PC-9 (cell line): ENCODE results near the gene ZNF263. TPM values are rescaled to one million over a fixed set of nuclear protein-coding genes. Genes with fewer than 3 reads are reported as not detected.

Experiments used
- BruUV-seq: library from RNA; stranded (reverse); fragments of 400-500 nt; replicated peaks from 2 replicates; lab custom pipeline; 2021; lab: Mats Ljungman, UMichigan
- CTCF ChIA-PET: fragments of 300-600 bp; sonication (Branson Sonifier 250); formaldehyde crosslinking; loops from one replicate; lab custom pipeline; 2022; ENCODE audit warnings: antibody characterized with exemption; lab: Charles Lee
- POLR2A ChIA-PET: fragments of 300-600 bp; sonication (Branson Sonifier 250); formaldehyde crosslinking; loops from one replicate; lab custom pipeline; 2022; ENCODE audit warnings: antibody characterized with exemption; ENCODE audit not compliant: unreplicated experiment; lab: Charles Lee
- DNase-seq, 2 experiments: peaks; one replicate each; pipeline versions ENCODE4 v3.0.0 to v3.0.0-alpha.2; 2015 to 2022; ENCODE audit warnings: mixed read lengths in 1 of 2
- H2AFZ ChIP-seq: fragments of 200-600 bp; sonication (generic); 2 replicates; pipeline ENCODE4 v1.8.1; 2017; ENCODE audit warnings: antibody characterized with exemption
- H3F3A ChIP-seq: fragments of 200-600 bp; sonication (generic); 2 replicates; pipeline ENCODE4 v1.8.1; 2017; ENCODE audit warnings: antibody characterized with exemption, mild to moderate bottlenecking, low read depth; ENCODE audit not compliant: insufficient read depth
- H3K27ac ChIP-seq: fragments of 200-600 bp; sonication (generic); 2 replicates; pipeline ENCODE4 v1.6.1; 2016; ENCODE audit warnings: mixed run types
- H3K27me3 ChIP-seq: fragments of 200-600 bp; sonication (generic); 2 replicates; pipeline ENCODE4 v1.6.1; 2016; ENCODE audit warnings: low read depth, mixed run types; ENCODE audit not compliant: insufficient read depth
- H3K36me3 ChIP-seq: fragments of 200-600 bp; sonication (generic); 2 replicates; pipeline ENCODE4 v1.6.1; 2016; ENCODE audit warnings: low read depth, mixed run types
- H3K4me1 ChIP-seq: fragments of 200-600 bp; sonication (generic); replicated peaks from 2 replicates; pipeline ENCODE4 v1.6.1; 2016; ENCODE audit warnings: mixed run types; ENCODE audit not compliant: insufficient read depth
- H3K4me2 ChIP-seq: fragments of 200-600 bp; sonication (generic); 2 replicates; pipeline ENCODE4 v1.6.1; 2017; ENCODE audit warnings: mixed run types
- H3K4me3 ChIP-seq: fragments of 200-600 bp; sonication (generic); 2 replicates; pipeline ENCODE4 v1.6.1; 2016; ENCODE audit warnings: mixed run types
- H3K79me2 ChIP-seq: fragments of 200-600 bp; sonication (generic); 2 replicates; pipeline ENCODE4 v1.6.1; 2017; ENCODE audit warnings: low read depth, mixed run types
- H3K9me2 ChIP-seq: fragments of 200-600 bp; sonication (generic); 2 replicates; pipeline ENCODE4 v1.8.1; 2017; ENCODE audit warnings: mild to moderate bottlenecking; ENCODE audit not compliant: insufficient read depth
- H3K9me3 ChIP-seq: fragments of 200-600 bp; sonication (generic); 2 replicates; pipeline ENCODE4 v1.8.1; 2016; ENCODE audit warnings: low read depth; ENCODE audit not compliant: insufficient read depth
- H4K20me1 ChIP-seq: fragments of 200-600 bp; sonication (generic); 2 replicates; pipeline ENCODE4 v1.8.1; 2017; ENCODE audit not compliant: insufficient read depth
- CTCF ChIP-seq: fragments of 200-600 bp; sonication (generic); conservative IDR thresholded peaks from 2 replicates; pipeline ENCODE4 v1.6.1; 2017; ENCODE audit warnings: mixed run types, antibody characterized with exemption, mild to moderate bottlenecking, moderate library complexity
- EZH2 ChIP-seq: fragments of 200-600 bp; sonication (generic); IDR thresholded peaks from 2 replicates; pipeline ENCODE4 v1.8.0; 2017; ENCODE audit warnings: antibody characterized with exemption, low read depth
- intact Hi-C: fragments of 100-400 bp; cut with micrococcal nuclease; formaldehyde crosslinking; loops from one replicate; pipeline ENCODE4 v1.10.0; 2022; ENCODE audit not compliant: unreplicated experiment
- total RNA-seq: library from RNA; stranded (reverse); gene quantifications from 2 replicates; pipeline ENCODE4 v1.2.3, GENCODE V29; 2021

Gene ZNF263
- total RNA-seq, 1 experiment from 2014 or later: 36.8 TPM

GRCh38 chr16:3234857-3235561 lies 48.3 kb upstream of the ZNF263 start, which contains the start of gene ZNF200:
ZNF200 (minus strand) TSS chr16:3235158; CDS start chr16:3233755, 1,403 bp downstream.
- peaks cover 9% of the 10 kb centered on the region; the same call in 1 of the 2 replicates for H3F3A ChIP-seq
- H3K4me1 ChIP-seq: peaks cover 7% of the 10 kb centered on the region; the same call in 1 of the 2 replicates
- ChIA-PET CTCF (no interaction called here), POLR2A (interaction anchor here (0.5 to 0.7 kb wide), 2 partner anchors 113 to 383 kb away, joined by 3 to 6 read pairs; no protein-coding TSS in a partner anchor)
- peak within 1 kb of the TSS; percentile 88 for H3K4me3 ChIP-seq
- peak; percentile 87 to 95 for DNase-seq
- H3K27me3 ChIP-seq: no peaks in the 10 kb centered on the region
- no peaks in the 10 kb centered on the region for H3K9me2 ChIP-seq
- peaks cover 18% of the 10 kb centered on the region for H3K9me3 ChIP-seq
- peak within 1 kb of the TSS; percentile 96 for H2AFZ ChIP-seq
- no peaks in the 10 kb centered on the region for H4K20me1 ChIP-seq
- BruUV-seq: no TSS peak
- no peak for TF ChIP-seq EZH2
- no peak for TF ChIP-seq CTCF
- H3K79me2 ChIP-seq: peaks cover 15% of the 10 kb centered on the region
- peaks cover 34% of the 10 kb centered on the region for H3K36me3 ChIP-seq
- peak within 1 kb of the TSS; percentile 55 for H3K27ac ChIP-seq
- intact Hi-C loops: loop anchor here (2.0 kb wide), 1 partner anchor 48 kb away; the partner anchor contains the start of gene ZNF263
- peak within 1 kb of the TSS; percentile 87 for H3K4me2 ChIP-seq

- Histone ChIP-seq H3K4me3 (peak overlapping the region; percentile 29; the same call in 1 of the 2 replicates), H3K9me3 (peaks cover 7% of the 10 kb centered on the region), H4K20me1 (no peaks in the 10 kb centered on the region), H3K9me2 (no peaks in the 10 kb centered on the region), H3K27me3 (no peaks in the 10 kb centered on the region), H3K4me1 (peaks cover 7% of the 10 kb centered on the region; the same call in 1 of the 2 replicates), H3K79me2 (peaks cover 15% of the 10 kb centered on the region), H3F3A (peaks cover 9% of the 10 kb centered on the region; the same call in 1 of the 2 replicates), H3K36me3 (peaks cover 24% of the 10 kb centered on the region), H3K27ac (no peak overlapping the region), H2AFZ (no peak overlapping the region), H3K4me2 (peak overlapping the region; percentile 34; the same call in 1 of the 2 replicates)
- TF ChIP-seq CTCF (no peak), EZH2 (no peak)
- POLR2A ChIA-PET: no interaction called here
- CTCF ChIA-PET: no interaction called here
- no TSS peak for BruUV-seq
- intact Hi-C loops: loop anchor here (2.0 kb wide), 1 partner anchor 47 kb away; the partner anchor contains the start of gene ZNF263
- peak; percentile 36 to 70 for DNase-seq
Observed at GRCh38 chr16:3235856-3236669, 47.2 kb upstream of the ZNF263 start.

GRCh38 chr16:3241761-3242160 lies 41.5 kb upstream of the ZNF263 start:
- Histone ChIP-seq H3F3A (no peaks in the 10 kb centered on the region), H4K20me1 (no peaks in the 10 kb centered on the region), H3K27ac (no peak overlapping the region), H3K27me3 (no peaks in the 10 kb centered on the region), H2AFZ (no peak overlapping the region), H3K4me1 (0 out of 2 replicates have a peak, but pooled peaks cover 4% of the 10 kb centered on the region), H3K36me3 (no peaks in the 10 kb centered on the region), H3K4me2 (no peak overlapping the region), H3K4me3 (no peak overlapping the region), H3K9me2 (no peaks in the 10 kb centered on the region), H3K79me2 (no peaks in the 10 kb centered on the region), H3K9me3 (no peaks in the 10 kb centered on the region)
- ChIA-PET CTCF (no interaction called here), POLR2A (no interaction called here)
- DNase-seq: no peak
- intact Hi-C loops: no loop called here
- BruUV-seq: no TSS peak
- TF ChIP-seq EZH2 (no peak), CTCF (no peak)
